Non-pigmented ciliary epithelial cell (primary cell): ENCODE results near the gene SCLT1.
A peak's percentile ranks its signal among the peaks of the same experiment; 100 is the strongest.

Experiments used
- DNase-seq: peaks from one replicate; pipeline ENCODE4 v3.0.0-alpha.2; 2010; ENCODE audit warnings: low read depth

Gene SCLT1

GRCh38 chr4:128957459-128957858 lies 135.9 kb downstream of the SCLT1 start:
- no peak for DNase-seq

- DNase-seq = no peak
Measured at GRCh38 chr4:128955751-128956150, 137.6 kb downstream of the SCLT1 start.

DNA sequence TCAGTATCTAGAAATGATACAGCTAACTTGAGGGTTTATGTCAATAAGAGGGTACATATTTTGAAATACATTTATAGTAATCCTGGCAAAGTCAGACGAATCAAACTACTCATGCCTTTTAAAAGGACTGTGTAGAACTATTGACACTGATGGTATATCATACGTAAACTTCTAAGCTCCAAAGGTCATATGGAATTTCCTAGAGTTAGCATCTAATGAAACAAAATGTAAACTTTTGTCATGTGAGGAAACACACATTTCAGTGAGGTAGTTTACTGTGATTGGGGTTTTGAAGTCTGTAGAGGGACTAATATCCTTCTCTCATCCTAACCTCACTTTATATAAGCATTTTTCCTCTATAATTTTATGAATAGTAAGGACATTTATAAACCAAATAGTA lies 138.4 kb downstream of the SCLT1 start:
- DNase-seq = no peak

DNA sequence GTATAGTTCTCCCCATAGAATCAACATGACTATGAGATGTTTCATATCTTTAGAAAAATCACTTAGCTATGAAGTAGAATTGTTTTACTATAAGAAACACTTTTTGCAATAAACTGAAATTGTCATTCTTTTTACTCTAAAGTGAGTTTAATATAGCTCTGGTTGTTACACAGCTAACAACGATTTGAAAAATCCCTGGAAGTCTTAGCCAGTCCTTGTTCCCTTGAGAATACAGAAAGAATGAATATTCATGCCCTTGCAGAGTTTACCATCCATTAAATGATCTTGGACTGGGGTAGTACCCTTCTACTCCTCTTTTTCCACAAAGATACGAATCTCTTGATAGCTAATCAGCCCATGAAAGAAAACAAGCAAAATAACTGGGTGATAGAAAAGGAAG lies 142.0 kb downstream of the SCLT1 start:
- DNase-seq = no peak

- no peak for DNase-seq
Measured at GRCh38 chr4:128950796-128951195, 142.5 kb downstream of the SCLT1 start.

- DNase-seq = no peak
Measured at GRCh38 chr4:128946916-128947315, 146.4 kb downstream of the SCLT1 start.

DNA sequence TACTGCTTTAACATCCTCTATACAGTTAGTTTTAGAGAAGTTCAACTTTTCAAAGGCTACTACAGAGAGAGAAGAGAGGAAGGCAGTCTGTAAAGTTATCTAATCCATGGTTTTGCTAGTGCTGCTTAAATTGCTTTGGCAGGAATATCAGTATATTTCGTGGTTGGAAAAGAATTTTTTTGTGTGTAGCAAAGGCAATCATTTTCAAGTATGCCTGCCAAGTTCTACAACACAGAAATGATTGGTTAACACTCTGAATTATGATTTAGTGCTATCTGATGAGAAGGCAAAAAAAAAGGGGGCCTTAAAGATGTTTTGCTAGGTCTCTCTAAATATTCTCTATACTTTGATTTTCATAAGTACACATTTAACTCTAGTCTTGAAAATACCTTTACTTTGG lies 150.7 kb downstream of the SCLT1 start:
- no peak for DNase-seq

- no peak for DNase-seq
Measured at GRCh38 chr4:128940971-128941370, 152.4 kb downstream of the SCLT1 start.

GRCh38 chr4:128930051-128930450 lies 163.3 kb downstream of the SCLT1 start:
- no peak for DNase-seq

GRCh38 chr4:128924951-128925350 lies 168.4 kb downstream of the SCLT1 start:
- peak; percentile 17 for DNase-seq

- no peak for DNase-seq
Measured at GRCh38 chr4:128921954-128922353, 171.4 kb downstream of the SCLT1 start.

- DNase-seq = no peak
Measured at GRCh38 chr4:128917781-128918180, 175.6 kb downstream of the SCLT1 start.

- DNase-seq = no peak
Measured at GRCh38 chr4:128916832-128917231, 176.5 kb downstream of the SCLT1 start.

DNA sequence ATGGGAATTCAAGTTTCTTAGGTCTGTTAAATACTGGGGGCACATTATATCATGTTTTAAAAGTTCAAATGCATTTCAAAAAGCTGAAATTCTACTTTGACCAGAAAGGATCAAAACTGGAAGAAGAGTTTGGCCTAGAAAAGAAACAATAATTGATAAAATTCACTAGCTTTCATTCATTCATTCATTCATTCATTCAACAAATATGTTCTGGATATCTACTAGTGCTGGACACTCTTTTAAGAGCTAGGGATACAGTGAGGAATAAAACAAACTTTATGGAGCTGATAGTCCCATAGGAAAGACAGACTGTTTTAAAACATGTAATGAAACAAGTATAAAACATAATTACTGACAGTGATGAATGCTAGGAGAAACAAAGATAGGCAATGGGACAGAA lies 177.8 kb downstream of the SCLT1 start:
- no peak for DNase-seq

DNA sequence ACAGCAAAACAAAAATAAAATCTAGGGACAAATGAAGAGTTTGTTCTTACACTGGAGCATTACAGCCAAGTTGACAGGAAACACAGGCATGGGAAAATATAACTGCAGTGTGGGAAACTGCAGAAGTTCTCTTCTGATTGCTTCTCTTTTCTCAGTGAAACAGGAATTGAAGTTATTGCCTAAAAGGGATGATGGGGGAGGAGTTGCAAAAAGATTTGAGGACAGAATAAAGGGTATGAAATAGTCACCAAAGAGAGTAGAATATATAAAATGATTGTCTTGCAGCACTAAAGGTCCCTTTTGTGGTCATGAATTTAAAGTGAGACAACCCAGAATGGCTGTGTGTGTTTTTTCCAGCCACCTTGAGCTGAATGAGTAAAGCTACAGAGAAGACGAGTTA lies 180.1 kb downstream of the SCLT1 start:
- no peak for DNase-seq

- DNase-seq = no peak
Measured at GRCh38 chr4:128908735-128909134, 184.6 kb downstream of the SCLT1 start.

- no peak for DNase-seq
Measured at GRCh38 chr4:128907981-128908380, 185.4 kb downstream of the SCLT1 start.

DNA sequence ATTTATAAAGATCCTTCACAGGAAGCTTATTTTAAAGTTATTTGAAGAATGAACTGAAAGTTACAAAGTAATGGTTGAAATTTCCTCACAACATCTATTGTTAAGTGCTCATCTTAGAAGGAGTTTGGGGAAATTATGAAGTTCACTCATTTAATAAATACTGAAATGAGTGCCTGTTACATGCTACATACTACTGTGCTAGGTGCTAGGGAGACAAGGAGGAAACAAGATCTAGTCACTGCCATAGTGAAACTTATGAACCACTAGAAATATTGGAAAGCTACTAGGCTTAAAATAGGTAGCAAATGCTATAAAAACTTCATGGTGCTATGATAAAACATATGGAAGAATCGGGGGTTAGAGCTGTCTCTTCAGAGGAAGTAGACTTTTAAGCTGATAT lies 186.8 kb downstream of the SCLT1 start:
- DNase-seq = no peak

GRCh38 chr4:128904821-128905220 lies 188.5 kb downstream of the SCLT1 start:
- DNase-seq = no peak

DNA sequence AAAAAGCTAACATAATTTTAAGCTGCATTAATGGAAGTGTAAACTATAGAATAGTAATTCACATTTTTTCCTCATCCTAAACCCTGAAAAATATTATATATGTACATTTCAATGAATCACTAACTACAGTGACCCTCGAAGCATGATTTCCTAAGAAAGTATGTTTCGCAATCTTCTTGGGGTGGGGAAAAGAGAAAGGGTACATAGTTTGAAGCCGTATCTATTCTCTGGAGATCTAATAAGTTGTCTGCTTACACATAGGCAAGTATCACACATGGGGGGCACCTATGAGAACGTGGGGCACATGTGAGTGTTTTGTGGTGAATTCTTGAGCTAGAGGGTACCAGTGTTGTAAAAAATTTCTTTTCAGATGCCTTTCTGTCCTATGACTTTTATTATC lies 212.7 kb downstream of the SCLT1 start:
- no peak for DNase-seq

DNA sequence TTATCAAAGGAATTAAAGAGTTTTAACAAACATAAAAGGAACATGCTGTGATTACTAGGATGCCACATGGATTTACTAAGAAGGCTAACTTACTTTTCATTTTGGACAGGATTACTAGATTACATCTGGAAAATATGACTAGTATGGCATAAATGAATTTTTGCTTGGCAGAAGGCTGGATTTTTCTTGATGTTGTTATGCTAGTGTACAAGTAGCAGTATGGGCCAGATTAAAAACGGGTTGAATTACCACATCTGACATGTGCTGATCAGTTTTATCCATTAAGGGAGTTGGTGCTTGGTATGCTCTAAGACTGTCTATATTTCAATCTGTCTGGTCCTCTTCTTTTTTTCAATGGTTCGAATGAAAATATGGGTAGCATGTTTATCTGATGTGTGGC lies 213.4 kb downstream of the SCLT1 start:
- no peak for DNase-seq

- DNase-seq = no peak
Measured at GRCh38 chr4:128879283-128879682, 214.1 kb downstream of the SCLT1 start.

GRCh38 chr4:128877934-128878333 lies 215.4 kb downstream of the SCLT1 start:
- no peak for DNase-seq

DNA sequence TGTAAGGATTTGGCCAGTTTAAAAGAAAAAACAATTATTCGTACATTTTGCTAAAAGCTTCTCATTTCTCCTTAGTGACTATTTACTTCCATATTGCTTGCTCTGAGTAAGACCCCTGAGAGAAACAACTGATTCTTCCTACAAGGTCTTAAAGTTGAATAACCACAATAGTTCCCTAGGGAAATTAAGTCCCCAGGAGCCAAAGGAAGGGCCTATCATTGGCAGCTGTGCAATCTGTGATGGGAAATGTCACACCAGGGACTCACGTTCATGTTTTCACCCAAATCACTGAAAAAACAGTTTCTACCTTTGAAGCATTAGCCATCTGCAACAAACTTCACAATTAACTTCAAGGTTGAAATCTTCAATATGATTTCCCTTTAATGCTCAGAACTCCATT lies 217.1 kb downstream of the SCLT1 start:
- DNase-seq = no peak

DNA sequence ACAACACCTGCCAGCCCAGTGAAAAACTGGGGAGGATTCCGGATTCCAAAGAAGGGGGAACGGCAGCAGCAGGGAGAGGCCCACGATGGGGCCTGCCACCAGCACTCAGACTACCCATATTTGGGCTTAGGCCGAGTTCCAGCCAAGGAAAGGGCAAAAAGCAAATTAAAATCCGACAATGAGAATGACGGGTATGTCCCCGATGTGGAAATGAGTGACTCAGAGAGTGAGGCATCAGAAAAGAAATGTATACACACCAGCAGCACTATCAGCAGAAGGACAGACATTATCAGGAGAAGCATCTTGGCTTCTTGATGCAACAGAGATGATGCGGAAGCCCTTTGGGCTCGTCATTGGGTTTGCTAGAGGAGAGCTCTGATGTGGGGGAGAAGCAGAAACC lies 221.4 kb downstream of the SCLT1 start:
- peak; percentile 89 for DNase-seq
